A549 treated with dexamethasone at 1 μM for 4 hours (cell line): ENCODE measurements around the gene KRT34. TPM values are rescaled to one million over a fixed set of nuclear protein-coding genes. Genes with fewer than 3 reads are reported as not detected.

Experiments used
- total RNA-seq: library from RNA; stranded (reverse); fragments of 200-300 nt; extraction: Qiagen RNA extraction; gene quantifications from 5 replicates; pipeline ENCODE4 v1.2.3, GENCODE V29; 2022

Gene KRT34
- total RNA-seq: 0.18 to 0.53 TPM (median 0.21 TPM) in 5 replicates

DNA sequence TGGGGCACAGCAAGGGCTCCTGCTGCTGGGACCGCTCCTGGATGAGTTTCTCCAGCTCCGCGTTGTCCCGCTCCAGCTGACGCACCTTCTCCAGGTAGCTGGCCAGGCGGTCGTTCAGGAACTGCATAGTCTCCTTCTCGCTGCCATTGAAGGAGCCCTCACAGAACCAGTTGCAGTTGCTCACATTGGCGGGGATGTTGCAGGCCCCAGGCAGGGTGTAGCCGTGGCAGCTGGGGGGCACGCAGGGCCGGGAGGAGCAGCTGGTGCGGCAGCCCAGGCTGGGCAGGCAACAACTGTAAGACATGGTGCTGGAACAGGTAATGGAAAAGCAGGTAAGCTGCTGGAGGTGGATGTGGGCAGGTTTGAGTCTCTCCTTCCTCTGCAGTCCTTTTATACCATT lies at the start of gene KRT34:
Gene KRT34 (minus strand): TSS at position 364 of the 400 bp plus-strand sequence. CDS start 60 bp downstream, at position 304.

DNA sequence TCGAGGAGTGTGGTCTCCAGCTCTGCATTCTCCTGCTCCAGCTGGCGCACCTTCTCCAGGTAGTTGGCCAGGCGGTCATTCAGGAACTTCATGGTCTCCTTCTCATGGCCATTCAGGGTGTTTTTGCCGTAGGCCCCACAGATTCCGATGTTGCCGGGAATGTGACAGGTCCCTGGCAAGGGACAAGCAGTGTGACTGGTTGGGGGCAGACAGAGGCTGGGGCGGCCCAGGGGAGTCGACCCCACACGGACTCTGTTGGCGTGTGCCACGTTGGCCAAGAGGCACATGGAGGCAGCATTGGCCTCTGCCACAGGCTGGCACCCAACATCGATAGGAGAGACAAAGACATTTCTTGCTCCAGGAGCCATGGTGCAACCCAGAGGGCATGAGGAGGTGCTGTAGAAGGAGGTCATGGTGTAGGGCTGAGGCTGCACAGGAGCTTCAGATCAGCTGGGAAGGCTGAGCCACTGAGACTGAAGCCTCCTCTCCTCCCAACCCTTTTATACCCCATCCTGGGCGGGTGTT lies 42.1 kb upstream of the KRT34 start, which contains the start of gene KRT37:
Gene KRT37 (minus strand): TSS at position 475 of the 525 bp plus-strand sequence. CDS start 62 bp downstream, at position 413.

DNA sequence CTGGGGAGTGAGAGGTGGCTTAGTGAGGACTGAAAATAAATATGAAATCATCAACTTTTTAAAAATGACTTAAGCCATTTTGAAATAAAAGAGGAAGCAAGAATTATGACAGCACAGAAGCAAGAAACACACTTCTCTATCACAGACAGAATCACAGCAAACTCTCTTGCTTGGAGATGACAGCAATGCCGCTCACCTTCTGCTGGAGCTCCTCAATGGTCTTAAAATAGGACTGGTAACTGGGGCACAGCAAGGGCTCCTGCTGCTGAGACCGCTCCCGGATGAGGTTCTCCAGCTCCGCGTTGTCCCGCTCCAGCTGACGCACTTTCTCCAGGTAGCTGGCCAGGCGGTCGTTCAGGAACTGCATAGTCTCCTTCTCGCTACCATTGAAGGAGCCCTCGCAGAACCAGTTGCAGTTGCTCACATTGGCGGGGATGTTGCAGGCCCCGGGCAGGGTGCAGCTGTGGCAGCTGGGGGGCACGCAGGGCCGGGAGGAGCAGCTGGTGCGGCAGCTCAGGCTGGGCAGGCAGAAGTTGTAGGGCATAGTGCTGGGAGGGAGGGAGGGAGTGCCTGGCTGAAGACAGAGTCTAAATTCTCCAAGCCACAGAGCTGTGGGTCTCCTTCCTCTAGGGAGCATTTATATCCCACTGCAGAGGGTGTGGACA lies 15.0 kb upstream of the KRT34 start, which contains the start of gene KRT31:
Gene KRT31 (minus strand): TSS at position 613 of the 665 bp plus-strand sequence. CDS start 69 bp downstream, at position 544.

DNA sequence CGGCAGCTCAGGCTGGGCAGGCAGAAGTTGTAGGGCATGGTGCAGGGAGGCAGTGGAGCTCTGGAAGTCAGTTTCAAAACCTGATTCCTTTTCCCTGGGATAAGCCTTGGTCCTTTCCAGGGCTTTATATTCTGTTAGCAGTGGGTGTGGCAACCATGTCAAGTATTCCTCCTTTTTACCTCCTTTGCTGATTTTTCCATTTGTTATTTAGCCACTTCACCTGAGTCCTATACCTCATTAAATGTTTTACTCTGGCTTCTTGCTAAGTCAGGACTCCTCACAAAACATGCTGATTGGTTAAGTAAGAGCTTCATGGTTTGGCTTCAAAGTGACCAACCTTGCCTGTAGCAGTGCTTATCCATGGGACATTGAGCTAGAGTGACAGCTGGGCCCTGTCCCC lies 12.4 kb downstream of the KRT34 start, which contains the start of gene KRT33B:
Gene KRT33B (minus strand): TSS at position 101 of the 400 bp plus-strand sequence. CDS start 63 bp downstream, at position 38.

DNA sequence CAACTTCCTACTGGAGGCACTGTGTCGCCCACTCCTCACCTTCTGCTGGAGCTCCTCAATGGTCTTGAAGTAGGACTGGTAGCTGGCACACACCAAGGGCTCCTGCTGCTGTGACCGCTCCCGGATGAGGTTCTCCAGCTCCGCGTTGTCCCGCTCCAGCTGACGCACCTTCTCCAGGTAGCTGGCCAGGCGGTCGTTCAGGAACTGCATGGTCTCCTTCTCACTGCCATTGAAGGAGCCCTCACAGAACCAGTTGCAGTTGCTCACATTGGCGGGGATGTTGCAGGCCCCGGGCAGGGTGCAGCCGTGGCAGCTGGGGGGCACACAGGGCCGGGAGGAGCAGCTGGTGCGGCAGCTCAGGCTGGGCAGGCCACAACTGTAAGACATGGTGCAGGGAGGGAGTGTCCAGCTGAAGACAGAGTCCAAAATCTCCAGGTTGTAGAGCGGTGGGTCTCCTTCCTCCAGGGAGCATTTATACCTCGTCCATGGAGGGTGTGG lies 31.7 kb downstream of the KRT34 start, which contains the start of gene KRT33A:
Gene KRT33A (minus strand): TSS at position 448 of the 498 bp plus-strand sequence. CDS start 61 bp downstream, at position 387.

Other genes with a start within 250 kb of the KRT34 start
- not detected in 5 replicates for gene KRTAP4-6, start 241.8 kb downstream of the KRT34 start, total RNA-seq
- not detected in 5 replicates for gene KRTAP4-5, start 232.5 kb downstream of the KRT34 start, total RNA-seq
- not detected in 5 replicates for gene KRTAP4-4, start 221.6 kb downstream of the KRT34 start, total RNA-seq
- not detected in 5 replicates for gene KRTAP4-3, start 214.1 kb downstream of the KRT34 start, total RNA-seq
- not detected in 5 replicates for gene KRTAP4-2, start 204.1 kb downstream of the KRT34 start, total RNA-seq
- 0.14 to 0.25 TPM (median 0.24 TPM) in 3 of 5 replicates, not detected in the others for gene KRTAP4-1, start 197.4 kb downstream of the KRT34 start, total RNA-seq
- gene KRTAP9-1, start 192.4 kb downstream of the KRT34 start, total RNA-seq: not detected in 5 replicates
- gene KRTAP9-2, start 155.7 kb downstream of the KRT34 start, total RNA-seq: not detected in 5 replicates
- not detected in 5 replicates for gene KRTAP9-3, start 149.9 kb downstream of the KRT34 start, total RNA-seq
- not detected in 5 replicates for gene KRTAP9-8, start 144.3 kb downstream of the KRT34 start, total RNA-seq
- gene KRTAP9-4, start 132.6 kb downstream of the KRT34 start, total RNA-seq: not detected in 5 replicates
- not detected in 5 replicates for gene KRTAP9-9, start 126.9 kb downstream of the KRT34 start, total RNA-seq
- not detected in 5 replicates for gene KRTAP9-6, start 116.9 kb downstream of the KRT34 start, total RNA-seq
- gene KRTAP9-7, start 106.6 kb downstream of the KRT34 start, total RNA-seq: not detected in 5 replicates
- not detected in 5 replicates for gene KRTAP29-1, start 79.5 kb downstream of the KRT34 start, total RNA-seq
- not detected in 5 replicates for gene KRTAP16-1, start 73.0 kb downstream of the KRT34 start, total RNA-seq
- not detected in 5 replicates for gene KRTAP17-1, start 66.6 kb downstream of the KRT34 start, total RNA-seq
- gene KRT33A, start 31.5 kb downstream of the KRT34 start, total RNA-seq: not detected in 5 replicates
- gene KRT33B, start 12.5 kb downstream of the KRT34 start, total RNA-seq: not detected in 5 replicates
- gene KRT31, start 15.3 kb upstream of the KRT34 start, total RNA-seq: 0.05 TPM in 1 of 5 replicates, not detected in the others
- gene KRT37, start 42.3 kb upstream of the KRT34 start, total RNA-seq: not detected in 5 replicates
- gene KRT38, start 58.7 kb upstream of the KRT34 start, total RNA-seq: not detected in 5 replicates
- gene KRT32, start 85.1 kb upstream of the KRT34 start, total RNA-seq: 0.05 to 0.07 TPM (median 0.06 TPM) in 3 of 5 replicates, not detected in the others
- not detected in 5 replicates for gene KRT35, start 98.8 kb upstream of the KRT34 start, total RNA-seq
- gene KRT36, start 107.6 kb upstream of the KRT34 start, total RNA-seq: 0.06 TPM in 1 of 5 replicates, not detected in the others
- 0.11 to 0.51 TPM (median 0.18 TPM) in 5 replicates for gene KRT13, start 123.3 kb upstream of the KRT34 start, total RNA-seq
- gene KRT15, start 136.6 kb upstream of the KRT34 start, total RNA-seq: 2.3 to 4.1 TPM (median 2.9 TPM) in 5 replicates
- 38.1 to 58.6 TPM (median 50.5 TPM) in 5 replicates for gene KRT19, start 146.0 kb upstream of the KRT34 start, total RNA-seq
- gene KRT9, start 189.8 kb upstream of the KRT34 start, total RNA-seq: not detected in 5 replicates
- 0.05 to 0.14 TPM (median 0.11 TPM) in 4 of 5 replicates, not detected in the other for gene KRT14, start 204.6 kb upstream of the KRT34 start, total RNA-seq
- 0.83 to 1.5 TPM (median 1.4 TPM) in 5 replicates for gene KRT16, start 230.5 kb upstream of the KRT34 start, total RNA-seq
- gene KRT17, start 242.3 kb upstream of the KRT34 start, total RNA-seq: 0.63 to 1.8 TPM (median 0.79 TPM) in 5 replicates